ENCODE data around the gene LRRK2. TPM values are rescaled to one million over a fixed set of nuclear protein-coding genes. Genes with fewer than 3 reads are reported as not detected.

The LRRK2 gene
- total and polyA plus RNA-seq, 2 of the 8 experiments (the other 6 are each of a cell fraction or from before 2014, with no cell fraction given) = 0.06 to 0.13 TPM

DNA sequence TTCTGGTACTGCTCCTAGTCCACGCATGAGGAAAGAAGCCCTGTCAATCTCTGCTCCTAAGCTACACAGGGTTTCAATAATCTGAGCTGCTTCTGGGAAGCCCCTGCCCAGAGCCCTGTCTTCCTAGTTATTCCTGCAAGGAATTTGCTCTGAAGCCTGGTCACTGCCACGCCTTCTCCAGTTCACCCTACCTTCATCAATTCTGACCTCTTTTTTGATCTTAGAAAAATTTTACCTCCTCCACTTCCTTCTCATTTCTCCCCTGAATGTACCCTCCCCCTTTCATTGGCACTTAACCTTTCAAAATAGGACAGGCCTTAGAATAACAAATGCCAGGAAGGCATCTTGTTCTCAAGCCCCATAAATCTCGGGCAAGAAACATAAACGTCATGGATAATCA, 14.9 kb upstream of the LRRK2 start:
- WGBS, 2 experiments (ENCODE audit: extremely low coverage in 1 of 2, insufficient coverage in 1 of 2, insufficient read length in 1 of 2, insufficient replicate concordance in 2 of 2, low coverage in 1 of 2, low lambda C conversion rate in 2 of 2, missing lambda C conversion rate in 1 of 2) = 93% methylated on average over 4 of the region's 4 CpGs; no CpG with 5 or more reads in 1 of the 2 experiments
- H2BK120ac ChIP-seq (replicated peaks; ENCODE audit: low read depth, low read length) = no peak overlapping the region
- no peak overlapping the region for H3K4me2 ChIP-seq (ENCODE audit: insufficient read depth in 1 of 2, low read depth in 2 of 2, low read length in 2 of 2)
- no peaks in the 10 kb centered on the region for H3K4me1 ChIP-seq (replicated peaks in 1 of 4; ENCODE audit: control insufficient read depth in 3 of 4, insufficient read depth in 4 of 4, low read length in 3 of 4)
- no peaks in the 10 kb centered on the region for H3K27me3 ChIP-seq (replicated peaks in 1 of 4; ENCODE audit: control insufficient read depth in 3 of 4, extremely low read depth in 1 of 4, insufficient read depth in 3 of 4, low read length in 3 of 4)
- H3K4me3 ChIP-seq (ENCODE audit: extremely low read depth in 1 of 4, insufficient read depth in 2 of 4, low read depth in 3 of 4, low read length in 4 of 4) = no peak overlapping the region
- DNase-seq (ENCODE audit: low read depth in 1 of 2, low spot score in 2 of 2) (no peak), FAIRE-seq (no peak)
- no peak overlapping the region for H4K5ac ChIP-seq (ENCODE audit: insufficient read length, low read depth, low read length)
- no peak overlapping the region for H4K91ac ChIP-seq (replicated peaks; ENCODE audit: insufficient read length, low read length)
- no peak overlapping the region for H3K27ac ChIP-seq (ENCODE audit: low read depth, low read length)
- H3K18ac ChIP-seq (ENCODE audit: extremely low read depth, low read length) = no peak overlapping the region
- H3K56ac ChIP-seq (replicated peaks; ENCODE audit: insufficient read length, low read depth, low read length) = no peak overlapping the region
- no peak overlapping the region for H4K8ac ChIP-seq (ENCODE audit: extremely low read depth, insufficient read depth, low read length)
- H2BK12ac ChIP-seq (ENCODE audit: low read depth, low read length) = no peak overlapping the region
- H3K79me2 ChIP-seq (ENCODE audit: control insufficient read depth in 1 of 2, insufficient read depth in 2 of 2, low read length in 2 of 2) = no peaks in the 10 kb centered on the region
- H3K14ac ChIP-seq (ENCODE audit: insufficient read length) = no peak overlapping the region
- H3K9me3 ChIP-seq (ENCODE audit: insufficient read depth in 2 of 2, low read depth in 1 of 2, low read length in 1 of 2) = peaks cover 3 to 5% of the 10 kb centered on the region in 2 experiments; a peak in 2 of 4 replicates
- no peak overlapping the region for H2BK5ac ChIP-seq (ENCODE audit: low read depth, low read length)
- H3K23ac ChIP-seq (ENCODE audit: insufficient read length) = no peak overlapping the region
- no peak overlapping the region for H2BK20ac ChIP-seq (ENCODE audit: low read length)
- no peak overlapping the region for H3K4ac ChIP-seq (replicated peaks; ENCODE audit: insufficient read length, low read depth, low read length)
- TF ChIP-seq RXRA (IDR thresholded peaks at IDR 0.05; ENCODE audit: insufficient read depth, low read depth, low read length) = no peak
- no peak for TF ChIP-seq SRF (IDR thresholded peaks at IDR 0.05; ENCODE audit: low read depth, low read length)
- TF ChIP-seq SUZ12 (IDR thresholded peaks at IDR 0.05; ENCODE audit: low read length) = no peak
- TF ChIP-seq SP4 (IDR thresholded peaks at IDR 0.05; ENCODE audit: low read length) = no peak
- TF ChIP-seq KDM5A (IDR thresholded peaks at IDR 0.05; ENCODE audit: low read length) = no peak
- no peak for TF ChIP-seq SIX5 (IDR thresholded peaks at IDR 0.05; ENCODE audit: low read depth, low read length)
- no peak for TF ChIP-seq GABPA (IDR thresholded peaks at IDR 0.05; ENCODE audit: borderline replicate concordance, insufficient read depth, low read length)
- no peak for TF ChIP-seq SP2 (IDR thresholded peaks at IDR 0.05; ENCODE audit: low read length)
- TF ChIP-seq HDAC2 (IDR thresholded peaks at IDR 0.05; ENCODE audit: borderline replicate concordance in 1 of 2, low read depth in 2 of 2, low read length in 2 of 2) = no peak
- no peak for TF ChIP-seq CBX5 (IDR thresholded peaks at IDR 0.05; ENCODE audit: low read depth, low read length)
- no peak for TF ChIP-seq SP1 (IDR thresholded peaks at IDR 0.05; ENCODE audit: low read depth, low read length)
- ChIA-PET CTCF (ENCODE audit: partially characterized antibody) (no interaction called here), POLR2A (ENCODE audit: partially characterized antibody) (no interaction called here)
- H2AK5ac ChIP-seq (ENCODE audit: low read depth, low read length) = no peak overlapping the region
- no peaks in the 10 kb centered on the region for H3K23me2 ChIP-seq (ENCODE audit: low read depth, low read length)
- H3K9ac ChIP-seq (replicated peaks in 1 of 4; ENCODE audit: extremely low read depth in 1 of 4, low read depth in 3 of 4, low read length in 3 of 4) = no peak overlapping the region
- H3K36me3 ChIP-seq (ENCODE audit: control insufficient read depth in 2 of 4, insufficient read depth in 4 of 4, low read length in 3 of 4) = no peaks in the 10 kb centered on the region
- no peaks in the 10 kb centered on the region for H3K79me1 ChIP-seq (ENCODE audit: low read depth, low read length)
- H2BK15ac ChIP-seq (ENCODE audit: low read length) = no peak overlapping the region
- H2AFZ ChIP-seq (ENCODE audit: low read length) = no peak overlapping the region
- no peaks in the 10 kb centered on the region for H4K20me1 ChIP-seq (replicated peaks in 1 of 2; ENCODE audit: control insufficient read depth in 1 of 2, insufficient read depth in 2 of 2, low read length in 2 of 2)
